Measurements from ENCODE around the gene OTOF.
"Not testable (repeated sequence)": the region's sequence is repeated elsewhere in the genome, so short reads cannot be mapped to it uniquely, and the experiment has no call there.

The OTOF gene

DNA sequence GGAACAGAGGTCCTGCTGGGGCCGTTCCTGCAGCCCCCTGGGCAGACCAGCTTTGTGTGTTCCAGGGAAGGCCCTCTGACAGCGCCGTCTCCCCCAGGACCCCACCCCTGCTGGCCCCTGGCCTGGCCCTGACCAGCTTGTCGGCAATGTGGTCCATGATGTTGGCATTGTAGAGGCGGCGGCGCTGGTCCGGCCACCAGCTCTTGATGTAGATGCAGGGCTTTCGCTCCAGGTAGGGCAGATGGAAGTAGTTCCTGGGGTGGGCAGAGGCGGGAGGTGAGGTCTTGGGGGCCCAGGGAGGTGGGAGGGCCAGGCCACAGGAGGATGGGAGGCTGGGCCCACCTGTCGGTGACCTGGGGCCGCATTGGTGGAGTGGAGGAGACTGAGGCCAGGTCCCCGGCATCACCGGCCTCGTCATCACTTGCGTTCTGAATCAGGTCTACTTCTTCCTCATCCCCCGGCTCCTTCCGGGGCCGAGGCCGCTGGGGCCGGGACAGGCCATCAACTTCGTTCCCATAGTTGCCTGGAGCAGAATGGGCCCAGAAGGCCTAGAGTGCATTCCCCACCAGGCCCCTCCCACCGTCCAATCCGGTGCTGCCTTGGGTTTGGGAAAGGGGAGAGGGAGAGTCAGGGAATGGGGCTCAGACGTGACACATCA is 1.3 kb upstream of the OTOF start:
- no peak for DNase-seq

DNA sequence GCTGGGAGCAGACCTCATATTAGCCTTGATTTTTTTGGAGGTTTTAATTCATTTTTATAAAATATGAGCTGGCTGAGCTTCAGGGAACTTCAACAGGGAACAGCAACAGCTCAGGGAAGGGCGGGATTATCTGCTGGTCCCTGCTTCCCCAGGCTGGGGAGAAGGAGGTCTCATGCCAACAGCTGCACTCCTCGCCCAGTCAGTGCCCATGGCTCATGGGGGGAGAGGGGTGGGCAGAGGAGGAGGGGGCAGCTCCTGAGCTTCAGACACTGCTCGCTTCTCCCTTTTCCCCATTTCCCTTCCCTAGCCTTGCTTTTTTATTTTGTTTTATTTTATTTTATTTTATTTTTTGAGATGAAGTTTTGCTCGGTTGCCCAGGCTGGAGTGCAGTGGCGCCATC is 442 bp upstream of the OTOF start:
- no peak for DNase-seq

DNA sequence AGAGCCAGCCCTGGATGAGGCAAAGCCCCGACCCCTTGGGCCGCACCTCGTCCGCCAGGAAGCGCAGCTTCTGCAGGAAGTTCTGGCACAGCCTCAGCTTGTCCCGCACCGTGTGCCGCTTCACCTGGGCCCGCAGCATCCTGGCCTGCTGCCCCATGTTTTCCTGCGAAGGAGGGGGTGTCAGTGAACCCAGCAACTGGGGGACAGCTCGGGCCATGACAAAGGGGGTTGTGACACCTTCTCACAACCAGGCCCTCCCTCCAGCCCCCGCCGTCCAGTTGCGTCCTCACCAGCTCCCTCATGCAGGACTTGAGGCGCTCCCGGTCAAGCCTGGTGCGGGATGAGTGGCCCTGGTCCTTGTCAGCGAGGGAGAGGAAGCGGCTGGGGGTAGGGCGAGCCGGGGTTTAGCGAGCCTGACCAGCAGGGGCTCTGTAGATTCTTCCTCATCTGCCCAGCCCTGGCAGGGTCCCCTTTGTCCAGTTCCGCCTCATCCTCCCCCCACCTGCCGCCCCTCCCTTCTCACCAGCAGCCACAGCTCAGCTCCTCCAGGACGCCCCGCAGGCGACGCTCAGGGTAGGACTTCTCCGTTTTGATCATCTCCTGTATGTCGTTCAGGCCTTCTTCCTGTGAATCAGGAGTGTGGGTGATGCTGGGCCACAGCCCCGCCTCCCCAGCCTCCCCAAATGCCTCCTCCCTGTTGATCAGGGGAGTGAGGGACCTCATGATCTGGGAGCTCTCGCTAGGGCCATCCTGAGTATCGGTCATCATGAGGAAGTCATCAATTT is 606 bp downstream of the OTOF start:
- DNase-seq, result no peak

DNA sequence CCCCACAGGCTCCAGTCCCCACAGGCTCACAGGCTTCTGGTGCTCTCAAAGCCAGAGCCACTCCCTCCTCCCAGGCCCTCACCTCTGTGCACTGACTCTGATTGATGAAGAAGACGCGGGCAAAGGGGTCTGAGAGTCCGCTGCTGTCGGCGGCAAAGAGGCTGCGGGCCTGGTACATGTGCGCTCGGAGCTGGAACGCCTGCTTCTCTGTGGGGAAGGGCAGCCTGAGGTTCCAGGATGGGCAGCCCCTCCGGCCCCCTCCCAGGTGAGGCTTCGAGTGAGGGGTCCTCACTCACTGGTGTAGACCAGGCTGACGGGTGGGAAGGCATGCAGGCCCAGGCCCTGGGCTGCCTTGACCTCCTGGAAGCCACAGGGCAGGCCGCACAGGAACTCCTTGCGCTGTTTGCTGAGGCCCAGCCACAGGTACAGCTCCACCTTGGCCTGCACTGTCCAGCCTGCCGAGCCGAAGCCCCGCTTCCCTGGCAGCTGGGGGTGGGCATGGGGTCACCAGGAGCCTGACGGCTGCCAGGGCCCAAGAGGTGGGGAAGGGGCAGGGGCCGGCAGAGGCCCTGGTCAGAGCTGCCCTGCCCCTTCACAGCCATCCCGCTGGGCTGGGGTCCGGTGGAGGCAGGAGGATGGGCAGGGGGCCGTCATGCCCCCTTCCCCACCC is 2.0 kb downstream of the OTOF start:
- DNase-seq, result no peak

DNA sequence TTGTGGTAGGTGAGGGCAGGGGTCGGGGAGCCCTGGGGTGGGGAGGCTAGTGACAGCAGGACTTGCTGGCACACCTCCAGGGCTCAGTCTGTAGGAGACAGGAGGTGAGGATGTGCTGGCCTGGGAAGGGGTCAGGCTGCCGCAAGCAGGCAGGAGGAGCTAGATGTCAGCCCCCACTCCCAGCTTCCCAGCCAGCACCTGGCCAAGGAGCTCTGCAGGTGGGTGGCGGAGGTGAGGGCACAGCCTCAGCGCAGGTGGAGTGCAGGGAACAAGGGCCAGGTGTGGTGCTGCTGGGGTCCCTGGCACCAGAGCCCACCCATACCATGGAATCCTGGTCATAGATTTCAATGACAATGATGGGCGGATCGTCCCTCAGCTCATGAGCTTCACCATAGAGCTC is 2.9 kb downstream of the OTOF start:
- no peak for DNase-seq

DNA sequence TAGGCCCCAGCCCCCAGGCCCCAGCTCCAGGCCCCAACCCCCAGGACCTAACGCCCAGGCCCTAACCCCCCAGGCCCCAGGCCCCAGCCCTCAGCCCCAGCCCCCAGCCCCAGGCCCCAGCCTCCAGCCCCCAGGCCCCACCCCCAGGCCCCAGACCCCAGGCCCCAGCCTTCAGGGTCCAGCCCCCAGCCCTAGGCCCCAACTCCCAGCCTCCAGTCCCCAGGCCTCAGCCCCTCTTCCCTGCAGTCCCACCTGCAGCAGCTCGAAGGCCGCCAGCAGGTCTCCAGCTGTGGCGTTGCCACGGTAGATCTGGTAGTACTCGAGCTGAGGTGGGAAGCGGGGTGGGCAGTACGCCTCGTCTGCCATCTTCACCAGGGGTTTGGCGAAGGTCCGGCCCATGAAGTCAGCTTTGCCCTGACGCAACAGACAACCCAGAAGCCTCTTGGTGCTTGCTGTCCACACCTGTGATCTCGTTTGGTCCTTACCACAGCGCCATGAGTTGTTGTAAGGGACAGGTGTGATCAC is 3.6 kb downstream of the OTOF start:
- DNase-seq, result no peak

DNA sequence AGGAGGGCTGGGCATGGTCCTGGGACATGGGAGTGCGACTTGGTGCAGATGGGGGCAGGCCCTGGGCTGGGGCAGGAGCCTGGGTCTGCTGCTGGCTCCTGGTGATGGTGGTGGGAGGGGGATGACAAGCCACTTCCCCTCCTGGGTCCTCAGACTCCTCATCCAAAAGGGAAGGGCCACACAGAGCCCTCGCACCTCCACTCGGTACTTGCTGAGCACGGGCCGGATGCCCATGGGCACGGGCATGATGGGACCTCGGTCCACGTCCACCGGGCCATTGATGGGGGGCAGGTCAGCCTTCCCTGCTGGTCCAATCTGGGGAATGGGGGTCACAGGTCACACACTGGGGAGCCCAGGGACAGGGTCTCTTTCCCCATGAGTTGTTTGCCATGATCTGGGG is 4.1 kb downstream of the OTOF start:
- no peak for DNase-seq

DNA sequence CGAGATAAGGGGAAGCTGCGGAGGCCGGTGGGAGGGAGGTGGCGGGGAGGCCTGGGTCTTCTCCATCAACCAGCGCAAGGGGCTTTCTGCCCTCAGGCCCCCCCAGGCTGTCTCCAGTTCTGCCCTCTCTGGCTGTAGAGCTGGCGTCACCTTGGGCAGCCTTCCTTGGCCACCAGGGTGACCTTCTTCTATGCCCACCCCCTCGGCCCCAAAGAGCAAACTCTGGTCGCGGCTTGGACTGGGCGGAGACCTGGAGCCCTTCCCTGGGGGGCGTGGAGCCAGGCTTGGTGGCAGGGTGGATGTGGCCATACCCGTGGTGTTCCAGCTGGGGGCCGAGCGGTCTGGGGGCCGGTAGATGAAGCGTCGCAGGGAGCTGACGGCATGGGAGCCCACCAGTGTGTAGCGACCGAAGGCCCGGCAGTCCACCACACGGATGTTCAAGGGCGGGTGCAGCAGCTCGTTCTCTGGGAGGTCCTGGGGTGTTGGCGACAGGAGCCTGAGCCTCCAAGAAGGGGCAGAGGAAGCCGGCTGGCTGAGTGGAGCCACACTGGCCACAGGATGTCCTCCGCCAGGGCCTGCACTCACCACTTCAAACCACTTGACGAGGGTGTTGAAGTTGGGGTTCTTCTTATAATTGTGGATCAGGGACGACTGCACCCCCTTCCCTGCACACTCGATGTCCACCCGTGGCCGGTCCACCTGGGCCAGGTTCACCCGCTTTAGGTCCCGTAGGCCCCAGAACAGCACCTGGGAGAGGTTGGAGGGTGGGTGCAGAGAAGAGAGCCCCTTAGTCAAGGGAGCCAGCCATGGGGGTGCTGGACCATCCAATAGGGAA is 4.9 kb downstream of the OTOF start:
- no peak for DNase-seq

DNA sequence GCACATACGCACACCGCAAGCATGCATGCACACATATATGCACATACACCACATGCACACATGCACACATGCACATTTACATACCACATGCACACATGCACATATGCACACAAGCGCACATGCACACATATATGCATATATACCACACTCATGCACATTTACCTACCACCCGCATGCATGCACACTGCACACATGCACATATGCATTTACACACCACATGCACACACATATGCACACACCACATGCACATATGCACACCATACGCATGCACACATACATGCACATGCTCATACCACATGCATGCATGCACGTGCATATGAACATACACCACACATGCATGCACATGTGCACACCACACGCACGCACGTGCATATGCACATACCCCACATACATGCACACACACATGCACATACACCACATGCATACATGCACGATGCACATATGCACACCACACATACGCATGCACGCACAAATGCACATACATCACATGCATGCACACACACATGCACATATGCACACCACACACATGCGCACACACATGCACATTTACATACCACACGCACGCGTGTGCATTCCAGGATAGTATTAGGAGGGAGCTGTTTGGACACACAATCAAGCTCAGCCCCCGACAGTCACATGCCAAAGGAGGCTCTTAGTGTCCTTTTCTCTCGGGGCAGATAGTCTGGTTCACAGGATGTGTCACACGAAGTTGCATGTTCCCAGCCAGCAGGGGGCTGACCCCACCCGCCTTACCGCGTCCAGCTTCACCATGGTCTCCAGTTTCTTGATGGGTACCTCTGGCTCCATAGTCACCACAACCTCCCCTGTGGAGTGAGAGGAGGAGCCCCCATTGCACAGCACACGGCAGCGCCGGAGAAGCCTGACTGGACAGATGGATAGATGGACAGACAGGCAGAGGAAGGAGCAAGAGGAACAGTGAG is 5.9 kb downstream of the OTOF start:
- DNase-seq, result no peak

DNA sequence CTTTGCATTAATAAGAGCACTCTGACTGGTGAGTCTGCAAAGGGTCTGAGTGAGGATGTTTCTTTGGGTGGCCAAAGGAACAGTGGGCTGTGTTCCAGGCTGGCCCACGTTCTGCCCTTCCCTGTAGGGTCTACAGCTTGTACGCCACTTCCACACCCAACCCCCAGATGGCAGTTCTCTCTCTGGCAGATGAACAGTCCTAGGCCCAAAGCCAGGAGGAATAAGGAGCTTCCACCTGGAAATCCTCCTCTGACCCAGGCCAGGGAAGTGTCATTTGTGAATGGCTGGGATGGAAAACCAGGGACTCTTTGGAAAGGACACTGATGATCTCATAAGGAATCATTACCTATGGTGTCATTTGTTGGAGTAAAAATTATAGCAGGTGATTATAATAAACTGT is 6.6 kb downstream of the OTOF start:
- no peak for DNase-seq

DNA sequence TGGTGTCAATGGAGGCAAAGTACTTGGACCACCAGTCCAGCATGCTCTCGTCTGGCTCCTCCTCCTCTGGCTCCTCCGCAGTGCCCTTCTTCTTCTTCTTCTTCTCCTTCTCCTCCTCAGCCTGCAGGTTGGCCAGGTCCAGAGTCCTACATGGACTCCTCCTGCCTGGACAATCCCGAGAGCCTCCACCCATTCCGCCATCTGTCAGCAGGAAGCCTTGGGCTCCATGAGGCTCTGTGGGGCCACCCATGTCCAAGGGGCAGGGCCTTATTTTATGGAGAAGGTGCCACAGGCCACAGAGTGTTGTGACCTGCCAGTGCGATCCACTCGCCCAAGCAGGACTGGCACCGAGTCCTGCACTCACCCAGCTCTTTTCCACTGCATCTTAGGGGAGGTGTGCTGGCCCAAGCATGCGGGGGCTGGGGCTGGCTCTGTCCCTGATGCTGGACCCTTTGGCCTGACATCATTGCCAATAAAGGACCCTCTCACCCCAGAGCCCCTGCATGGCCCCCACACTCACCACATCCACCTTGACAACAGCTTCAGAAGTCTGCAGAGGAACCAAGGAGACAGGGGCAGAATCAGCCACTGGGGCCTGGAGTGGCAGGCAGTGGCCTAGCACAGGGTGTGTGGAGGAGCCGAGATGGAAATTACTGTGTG is 7.2 kb downstream of the OTOF start:
- no peak for DNase-seq

DNA sequence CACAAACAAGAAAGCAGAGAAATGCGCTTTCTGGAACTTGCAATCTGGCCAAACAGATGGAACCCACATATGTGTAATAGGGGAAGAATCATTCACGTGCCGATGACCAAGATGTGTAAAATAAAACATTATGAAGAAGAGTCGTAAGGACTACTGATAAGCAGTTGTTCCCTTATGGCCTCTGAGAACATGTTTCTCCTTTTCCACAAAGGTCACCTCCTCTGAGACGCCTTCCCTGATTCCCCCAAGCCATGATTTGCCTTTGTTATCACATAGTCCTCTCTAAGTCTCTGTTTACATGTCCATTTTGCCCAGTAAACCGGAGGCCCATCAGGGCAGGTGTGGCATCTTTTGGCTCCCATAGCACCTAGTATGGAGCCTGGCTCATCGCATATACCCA is 8.0 kb downstream of the OTOF start:
- no peak for DNase-seq

DNA sequence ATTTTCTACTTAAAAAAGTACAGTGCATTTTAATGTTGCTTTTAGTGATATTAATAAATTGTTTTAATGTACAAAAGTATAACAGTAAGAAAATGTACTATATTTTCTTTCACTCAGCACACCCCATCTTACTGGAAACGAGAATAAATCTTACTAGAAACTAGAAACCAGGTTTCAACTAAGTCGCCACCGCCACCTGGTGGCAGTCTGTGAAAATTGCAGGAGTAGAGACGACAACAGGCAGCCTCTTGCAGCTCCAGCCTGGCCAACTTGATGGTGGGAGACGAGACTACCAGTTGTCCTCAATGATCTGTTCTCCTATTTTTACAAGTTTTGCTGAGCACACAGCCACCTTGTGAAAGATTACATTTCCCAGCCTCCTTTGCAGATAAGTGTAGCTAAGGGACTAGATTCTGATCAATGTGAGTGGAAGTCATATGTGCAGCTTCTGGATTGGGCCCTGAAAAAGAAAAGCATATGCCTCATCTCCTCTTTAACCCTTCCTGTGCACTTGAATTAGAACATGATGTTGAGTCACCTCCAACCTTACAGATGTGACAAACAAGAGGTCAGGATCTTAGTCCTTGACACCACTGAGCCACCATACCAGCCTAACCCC is 8.7 kb downstream of the OTOF start:
- DNase-seq, result peak; percentile 24

DNA sequence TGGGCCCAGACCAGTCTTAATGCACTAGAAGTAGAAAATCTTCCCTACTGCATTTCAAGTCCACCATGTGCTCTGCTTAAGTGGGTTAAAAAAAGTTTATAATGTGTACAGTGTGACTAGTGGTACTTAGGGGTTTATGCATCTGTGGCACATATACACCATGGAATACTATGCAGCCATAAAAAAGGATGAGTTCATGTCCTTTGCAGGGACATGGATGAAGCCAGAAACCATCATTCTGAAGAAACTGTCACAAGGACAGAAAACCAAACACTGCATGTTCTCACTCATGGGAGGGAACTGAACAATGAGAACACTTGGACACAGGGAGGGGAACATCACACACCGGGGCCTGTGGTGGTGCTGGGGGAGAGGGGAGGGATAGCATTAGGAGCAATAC is 9.4 kb downstream of the OTOF start:
- not testable (repeated sequence) for DNase-seq

DNA sequence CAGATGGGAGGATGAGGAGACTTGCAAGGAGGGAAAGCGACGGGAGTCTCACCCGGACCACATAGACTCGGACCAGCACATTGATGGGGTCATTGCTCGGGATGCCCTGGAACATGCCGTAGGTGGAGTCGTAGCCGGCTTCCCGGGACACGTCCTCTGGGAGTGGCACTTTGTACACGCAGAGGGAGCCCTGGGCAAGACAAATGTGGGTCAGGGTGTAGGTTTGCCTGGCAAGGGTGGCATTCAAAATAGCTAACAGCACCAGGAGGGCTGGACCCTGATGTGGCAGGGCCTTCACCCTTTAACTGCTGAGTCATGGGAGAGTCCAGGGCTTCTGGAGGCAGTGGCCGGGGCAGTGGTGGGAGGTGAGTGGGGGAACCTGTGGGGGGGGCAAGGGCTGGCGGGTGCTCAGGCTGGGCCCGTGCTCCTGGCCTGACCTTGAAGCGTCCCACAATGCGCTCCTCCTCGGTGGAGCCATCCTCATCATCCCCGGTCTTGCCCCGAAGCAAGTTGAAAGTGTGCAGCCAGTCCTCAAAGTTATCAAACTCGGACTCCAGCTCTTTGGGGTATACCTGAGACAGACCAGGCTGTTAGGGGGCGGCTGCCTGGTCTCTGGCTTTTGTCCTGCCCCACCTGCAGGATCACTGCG is 11.1 kb downstream of the OTOF start:
- DNase-seq, result no peak

DNA sequence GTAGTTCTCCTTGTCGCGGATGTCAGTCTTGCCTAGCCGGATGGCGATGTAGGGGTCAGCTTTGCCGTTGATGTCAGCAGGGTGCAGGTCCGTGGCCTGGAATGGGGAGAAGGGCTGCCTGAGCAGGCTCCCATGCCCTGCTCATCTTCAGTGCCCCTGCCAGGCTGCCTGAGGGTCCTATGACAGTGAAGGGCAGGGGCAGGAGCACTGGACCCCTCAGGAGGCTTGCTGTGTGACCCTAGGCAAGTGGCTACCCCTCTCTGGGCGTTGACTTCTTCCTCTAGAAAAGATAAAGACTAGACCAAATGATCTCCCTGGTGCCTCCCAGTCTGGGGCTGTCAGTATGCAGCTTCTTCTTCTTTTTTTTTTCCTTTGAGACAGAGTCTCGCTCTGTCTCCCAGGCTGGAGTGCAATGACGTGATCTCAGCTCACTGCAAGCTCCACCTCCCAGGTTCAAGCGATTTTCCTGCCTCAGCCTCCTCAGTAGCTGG is 11.9 kb downstream of the OTOF start:
- no peak for DNase-seq

DNA sequence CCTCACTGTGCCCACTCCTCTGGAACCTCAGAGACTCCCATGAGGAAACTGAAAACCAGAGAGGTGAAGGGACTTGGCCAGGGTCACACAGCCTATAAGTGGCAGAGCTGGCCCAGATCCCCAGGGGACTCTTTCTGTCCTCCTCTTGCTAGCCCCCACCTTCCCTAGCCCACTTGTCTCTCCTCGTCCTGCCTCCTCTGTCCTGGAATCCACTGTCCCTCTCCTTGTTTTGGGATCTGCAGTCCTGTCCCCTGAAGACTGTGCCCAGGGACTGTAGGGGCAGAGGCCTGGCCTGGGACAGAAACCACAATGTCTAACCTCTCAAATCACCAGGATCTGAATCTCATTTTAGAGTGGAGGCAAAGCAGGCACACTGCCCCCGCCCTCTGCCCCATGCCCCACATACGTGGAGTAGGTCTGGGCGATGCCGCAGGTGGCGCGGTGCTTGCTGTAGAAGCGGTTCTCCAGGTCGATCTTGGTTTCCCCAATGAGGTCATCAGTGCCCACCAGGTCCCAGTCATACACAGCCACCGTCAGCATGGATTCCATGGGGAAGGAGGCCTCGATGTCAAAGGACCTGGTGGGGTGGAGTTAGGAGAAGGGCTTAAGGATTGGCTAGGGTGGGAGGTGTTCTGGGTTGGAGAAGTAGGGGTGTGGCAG is 12.5 kb downstream of the OTOF start:
- DNase-seq, result no peak

DNA sequence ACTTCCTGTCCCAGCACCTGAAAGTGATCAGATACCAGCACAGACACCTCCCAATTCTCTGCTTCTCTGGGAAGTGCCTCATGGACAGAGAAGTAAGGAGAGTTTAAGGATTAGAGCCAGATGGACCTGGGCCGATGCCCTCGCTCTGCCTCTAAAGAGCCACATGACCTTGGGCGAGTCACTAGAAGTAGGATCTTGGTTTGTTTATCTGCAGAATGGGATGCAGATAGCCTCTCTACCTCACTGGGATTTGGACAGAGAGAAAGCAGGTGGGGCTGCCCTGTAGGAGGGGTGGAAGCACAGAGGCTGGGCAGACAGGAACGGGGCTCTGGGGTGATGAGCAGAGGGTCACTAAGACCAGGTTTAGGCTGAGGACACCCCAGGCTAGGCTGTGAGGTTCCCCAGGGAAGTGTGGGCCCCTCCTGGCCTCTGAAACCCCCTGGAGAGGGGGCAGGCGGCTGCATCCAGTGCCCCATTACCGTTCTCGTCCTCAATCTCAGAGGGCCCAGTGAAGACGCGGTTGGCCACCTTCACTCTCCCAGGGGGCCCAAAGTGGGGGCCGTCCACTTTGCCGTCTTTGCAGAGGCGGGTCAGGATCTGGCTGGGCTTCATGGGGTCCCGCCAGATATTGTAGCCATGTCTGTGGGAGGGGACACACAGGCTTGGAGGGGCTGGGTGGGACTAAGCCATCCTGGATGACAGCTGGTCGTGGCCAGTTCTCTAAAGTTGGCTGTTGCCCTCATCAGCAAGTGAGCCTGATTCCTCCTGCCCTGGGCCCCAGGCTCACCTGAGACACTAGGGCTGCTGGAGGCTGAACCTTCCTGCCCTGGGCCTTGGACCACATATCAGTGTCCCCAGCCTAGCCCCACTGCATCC is 13.3 kb downstream of the OTOF start:
- DNase-seq, result no peak

Measured in HCEC 1CT (cell line).